ENCODE measurements around the gene VASP. TPM values are rescaled to one million over a fixed set of nuclear protein-coding genes. Genes with fewer than 3 reads are reported as not detected.

VASP gene
- total and polyA plus RNA-seq, 2 donors (not counting 1 experiment from before 2014, with no cell fraction given) = 79.5 to 108 TPM

GRCh38 chr19:45485305-45486077, 21.8 kb upstream of the VASP start:
- Histone ChIP-seq H4K20me1 (ENCODE audit: control insufficient read depth, insufficient read depth, low read length, poor library complexity, severe bottlenecking) (no peaks in the 10 kb centered on the region), H3K4me2 (replicated peaks; ENCODE audit: low read depth, low read length, poor library complexity, severe bottlenecking) (peak overlapping the region; percentile 92), H3K79me2 (ENCODE audit: control insufficient read depth, insufficient read depth, low read length) (no peaks in the 10 kb centered on the region), H3K27me3 (replicated peaks in 1 of 4; ENCODE audit: control extremely low read depth in 1 of 4, control insufficient read depth in 3 of 4, insufficient read depth in 4 of 4, low read length in 3 of 4) (no peaks in the 10 kb centered on the region), H3K27ac (ENCODE audit: low read length in 2 of 2) (no peak overlapping the region), H2AFZ (ENCODE audit: insufficient read depth, low read depth, low read length, poor library complexity, severe bottlenecking) (peak overlapping the region; percentile 81), H3K4me1 (ENCODE audit: control insufficient read depth in 2 of 2, insufficient read depth in 2 of 2, low read length in 2 of 2) (peaks cover 3 to 9% of the 10 kb centered on the region in 2 donors), H3K9me3 (ENCODE audit: control extremely low read depth in 1 of 3, control insufficient read depth in 2 of 3, insufficient read depth in 1 of 3, low read length in 2 of 3) (no peaks in the 10 kb centered on the region), H3K4me3 (ENCODE audit: control extremely low read depth in 1 of 5, extremely low read depth in 1 of 5, insufficient read depth in 1 of 5, low read depth in 2 of 5, low read length in 4 of 5) (peak overlapping the region; percentile 38 to 80 (median 63)), H3K36me3 (replicated peaks in 1 of 2; ENCODE audit: control extremely low read depth in 1 of 2, control insufficient read depth in 1 of 2, extremely low read depth in 1 of 2, insufficient read depth in 2 of 2, low read length in 1 of 2) (no peaks in the 10 kb centered on the region), H3K9ac (ENCODE audit: low read length) (peak overlapping the region; percentile 75)
- WGBS (ENCODE audit: insufficient coverage) = under 1% methylated on average over 30 of the region's 35 CpGs
- ATAC-seq (ENCODE audit: low read depth) (peak; percentile 99), DNase-seq (peak; percentile 96)
- TF ChIP-seq CTCF (IDR thresholded peaks at IDR 0.05) = peak; percentile 92
- no peak for TF ChIP-seq EZH2 (IDR thresholded peaks at IDR 0.05; ENCODE audit: borderline replicate concordance, insufficient read depth, low read depth, low read length, poor library complexity, severe bottlenecking)
- peak overlapping the region; percentile 95 for H3K4me3 Mint-ChIP-seq
- CTCF ChIA-PET = interaction anchor here (0.7 to 6.6 kb wide), 35 partner anchors 7 to 156 kb away, joined by 3 to 99 read pairs (median 4); partner anchors contain the start of genes ERCC1, FOSB, PPM1N and PPP1R13L
- peaks cover 11% of the 10 kb centered on the region for H3K4me1 Mint-ChIP-seq
- intact Hi-C loops (cut with micrococcal nuclease) = loop anchor here (1.0 to 10.0 kb wide), 7 partner anchors 17 to 241 kb away; partner anchors contain the start of genes EXOC3L2 and PPP1R13L
- peak overlapping the region; percentile 76 for H3K27ac Mint-ChIP-seq
- no peaks in the 10 kb centered on the region for H3K27me3 Mint-ChIP-seq
- H3K9me3 Mint-ChIP-seq (ENCODE audit: insufficient read depth) = no peaks in the 10 kb centered on the region
- POLR2A ChIA-PET = interaction anchor here (0.6 to 1.6 kb wide), 6 partner anchors 16 to 1626 kb away, joined by 3 to 10 read pairs (median 5); no protein-coding TSS in a partner anchor

DNA sequence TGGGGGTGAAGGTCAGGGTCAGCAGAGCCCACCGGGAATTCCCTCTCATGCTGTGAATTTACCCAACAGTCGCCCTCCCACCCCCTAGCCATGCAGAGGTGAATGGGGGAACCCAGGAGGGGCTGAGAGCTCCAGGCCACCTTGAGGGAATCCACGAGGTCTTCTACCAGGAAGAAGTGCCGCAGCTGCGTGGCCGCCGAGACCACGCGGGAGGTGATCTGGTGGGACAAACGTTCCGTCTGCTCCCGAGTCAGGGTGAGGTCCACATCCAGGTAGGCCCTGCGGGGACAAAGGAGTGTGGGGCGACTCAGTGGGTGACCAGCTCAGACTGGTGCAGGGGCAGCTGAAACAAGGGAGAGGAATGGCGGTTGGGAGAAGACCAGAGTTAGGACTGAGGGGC, 18.6 kb upstream of the VASP start:
- peaks cover 9% of the 10 kb centered on the region for H3K27me3 Mint-ChIP-seq
- POLR2A ChIA-PET = no interaction called here
- no peak overlapping the region for H3K27ac ChIP-seq (ENCODE audit: low read length in 2 of 2)
- H3K27ac Mint-ChIP-seq = no peak overlapping the region
- TF ChIP-seq CTCF (IDR thresholded peaks at IDR 0.05) (no peak), EZH2 (IDR thresholded peaks at IDR 0.05; ENCODE audit: borderline replicate concordance, insufficient read depth, low read depth, low read length, poor library complexity, severe bottlenecking) (no peak)
- H3K9ac ChIP-seq (ENCODE audit: low read length) = no peak overlapping the region
- ATAC-seq (ENCODE audit: low read depth) = no peak
- H3K4me3 Mint-ChIP-seq = no peak overlapping the region
- no peak overlapping the region for H3K4me3 ChIP-seq (ENCODE audit: control extremely low read depth in 1 of 5, extremely low read depth in 1 of 5, insufficient read depth in 1 of 5, low read depth in 2 of 5, low read length in 4 of 5)
- no peaks in the 10 kb centered on the region for H3K79me2 ChIP-seq (ENCODE audit: control insufficient read depth, insufficient read depth, low read length)
- no peak overlapping the region for H3K4me2 ChIP-seq (replicated peaks; ENCODE audit: low read depth, low read length, poor library complexity, severe bottlenecking)
- H3K9me3 ChIP-seq (ENCODE audit: control extremely low read depth in 1 of 3, control insufficient read depth in 2 of 3, insufficient read depth in 1 of 3, low read length in 2 of 3) = peaks cover 0 to 11% (median 0%) of the 10 kb centered on the region in 3 donors
- intact Hi-C loops (cut with micrococcal nuclease) = loop anchor here (10.0 kb wide), 1 partner anchor 244 kb away; the partner anchor contains the start of gene EXOC3L2
- CTCF ChIA-PET = interaction anchor here (0.8 to 6.6 kb wide), 6 partner anchors 9 to 86 kb away, joined by 3 to 99 read pairs (median 8); no protein-coding TSS in a partner anchor
- peaks cover 18% of the 10 kb centered on the region for H3K4me1 Mint-ChIP-seq
- DNase-seq = no peak
- H3K9me3 Mint-ChIP-seq (ENCODE audit: insufficient read depth) = no peaks in the 10 kb centered on the region
- H3K4me1 ChIP-seq (ENCODE audit: control insufficient read depth in 2 of 2, insufficient read depth in 2 of 2, low read length in 2 of 2) = peaks cover 15 to 22% of the 10 kb centered on the region in 2 donors
- H3K27me3 ChIP-seq (replicated peaks in 1 of 4; ENCODE audit: control extremely low read depth in 1 of 4, control insufficient read depth in 3 of 4, insufficient read depth in 4 of 4, low read length in 3 of 4) = peaks cover 0 to 15% (median 7%) of the 10 kb centered on the region in 4 experiments
- H3K36me3 ChIP-seq (replicated peaks in 1 of 2; ENCODE audit: control extremely low read depth in 1 of 2, control insufficient read depth in 1 of 2, extremely low read depth in 1 of 2, insufficient read depth in 2 of 2, low read length in 1 of 2) = no peaks in the 10 kb centered on the region
- WGBS (ENCODE audit: insufficient coverage) = 95% methylated on average over 13 of the region's 15 CpGs
- no peak overlapping the region for H2AFZ ChIP-seq (ENCODE audit: insufficient read depth, low read depth, low read length, poor library complexity, severe bottlenecking)
- H4K20me1 ChIP-seq (ENCODE audit: control insufficient read depth, insufficient read depth, low read length, poor library complexity, severe bottlenecking) = no peaks in the 10 kb centered on the region
